GM12865 (cell line): ENCODE data around the gene RGS1.

ENCODE experiments used
- DNase-seq: peaks from one replicate; pipeline ENCODE4 v3.0.0; 2010; ENCODE audit warnings: low read depth
- H3K4me3 ChIP-seq: 2 replicates; pipeline ENCODE4 v1.5.1; 2011; ENCODE audit warnings: mild to moderate bottlenecking, low read depth, low read length, control low read depth
- CTCF ChIP-seq: IDR thresholded peaks from 2 replicates; pipeline ENCODE4 v1.5.1; 2011; ENCODE audit warnings: low read length, control low read depth, low read depth, inconsistent platforms; ENCODE audit not compliant: insufficient read depth; ENCODE audit errors: missing control alignments

Gene RGS1

DNA sequence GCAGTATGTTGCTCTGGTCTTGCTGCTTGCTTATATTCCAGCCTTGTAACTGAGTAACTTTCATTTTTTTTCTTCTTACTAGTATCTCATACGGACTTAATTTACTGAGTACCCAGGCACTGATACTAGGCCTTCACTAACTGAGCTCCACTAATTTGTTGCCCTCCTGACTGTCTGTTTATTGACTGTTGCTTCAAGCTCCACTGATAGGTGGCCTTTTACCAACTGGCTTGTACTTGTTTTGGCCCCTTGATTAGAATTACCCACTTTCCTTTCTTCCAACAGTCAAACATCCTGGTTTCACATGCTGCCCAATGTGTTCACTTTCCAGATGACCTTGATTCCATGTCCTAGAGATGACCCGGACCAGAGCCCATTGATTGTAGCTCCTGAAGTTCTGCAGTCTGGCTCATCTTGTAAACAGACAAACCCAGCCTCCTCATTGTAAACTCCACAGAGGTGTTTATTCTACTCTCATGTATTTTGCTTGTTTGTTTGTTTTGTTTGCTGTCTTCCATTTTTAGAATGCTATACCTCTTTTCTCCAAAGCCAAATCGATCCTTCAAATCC lies 27.7 kb downstream of the RGS1 start:
- TF ChIP-seq CTCF, result no peak
- H3K4me3 ChIP-seq, result no peak overlapping the region
- no peak for DNase-seq

DNA sequence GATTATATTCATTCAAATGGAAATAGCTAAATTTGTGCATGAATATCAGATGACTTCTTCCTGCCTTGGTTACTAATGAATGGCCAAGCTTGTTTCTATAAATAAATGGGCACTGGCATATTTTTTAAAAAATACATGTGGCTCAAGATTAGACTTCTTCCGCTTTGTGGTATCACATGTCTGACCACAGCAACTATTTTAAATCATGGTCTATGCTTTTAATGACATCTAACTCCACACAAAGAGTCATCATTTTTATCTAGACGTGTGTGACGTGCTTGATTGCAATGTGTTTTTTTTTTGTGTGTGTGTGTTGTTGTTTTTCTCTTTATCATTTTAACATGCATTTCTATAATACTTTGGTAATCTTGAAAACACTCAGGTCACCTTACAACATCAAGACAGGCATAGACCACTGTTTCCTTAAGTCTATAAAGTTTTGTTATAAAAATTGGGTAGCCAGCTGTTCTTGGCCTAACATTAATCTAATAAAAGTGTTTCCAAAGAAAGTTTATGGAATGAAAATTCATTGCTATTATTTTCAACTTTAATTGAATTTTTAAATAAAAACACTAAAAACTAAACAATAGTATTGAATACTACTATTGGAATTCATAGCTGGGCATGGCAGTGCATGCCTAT lies 29.5 kb downstream of the RGS1 start:
- no peak for TF ChIP-seq CTCF
- DNase-seq, result peak; percentile 42
- no peak overlapping the region for H3K4me3 ChIP-seq

DNA sequence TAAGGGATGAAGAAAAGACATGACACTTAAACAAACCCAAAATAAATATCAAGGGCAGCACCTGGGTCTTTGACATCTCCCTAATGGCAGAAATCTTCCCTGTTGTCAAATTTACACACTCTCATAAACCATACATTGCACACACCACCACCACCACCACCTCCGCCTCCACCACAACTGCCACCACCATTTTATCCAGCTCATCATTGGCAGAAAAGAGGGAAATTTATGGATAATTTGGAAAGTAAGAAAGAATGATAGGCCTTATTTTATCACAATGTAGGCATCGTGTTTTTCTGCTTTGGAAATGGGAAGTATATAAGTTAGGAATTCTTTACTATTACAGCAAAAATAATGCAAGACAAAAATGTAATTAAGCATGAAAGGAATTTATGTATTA lies 33.1 kb downstream of the RGS1 start:
- DNase-seq, result no peak
- TF ChIP-seq CTCF, result no peak
- no peak overlapping the region for H3K4me3 ChIP-seq

- peak; percentile 95 for DNase-seq
- no peak for TF ChIP-seq CTCF
- H3K4me3 ChIP-seq, result peak overlapping the region; percentile 27
Measured at GRCh38 chr1:192609110-192610079, 33.8 kb downstream of the RGS1 start.

DNA sequence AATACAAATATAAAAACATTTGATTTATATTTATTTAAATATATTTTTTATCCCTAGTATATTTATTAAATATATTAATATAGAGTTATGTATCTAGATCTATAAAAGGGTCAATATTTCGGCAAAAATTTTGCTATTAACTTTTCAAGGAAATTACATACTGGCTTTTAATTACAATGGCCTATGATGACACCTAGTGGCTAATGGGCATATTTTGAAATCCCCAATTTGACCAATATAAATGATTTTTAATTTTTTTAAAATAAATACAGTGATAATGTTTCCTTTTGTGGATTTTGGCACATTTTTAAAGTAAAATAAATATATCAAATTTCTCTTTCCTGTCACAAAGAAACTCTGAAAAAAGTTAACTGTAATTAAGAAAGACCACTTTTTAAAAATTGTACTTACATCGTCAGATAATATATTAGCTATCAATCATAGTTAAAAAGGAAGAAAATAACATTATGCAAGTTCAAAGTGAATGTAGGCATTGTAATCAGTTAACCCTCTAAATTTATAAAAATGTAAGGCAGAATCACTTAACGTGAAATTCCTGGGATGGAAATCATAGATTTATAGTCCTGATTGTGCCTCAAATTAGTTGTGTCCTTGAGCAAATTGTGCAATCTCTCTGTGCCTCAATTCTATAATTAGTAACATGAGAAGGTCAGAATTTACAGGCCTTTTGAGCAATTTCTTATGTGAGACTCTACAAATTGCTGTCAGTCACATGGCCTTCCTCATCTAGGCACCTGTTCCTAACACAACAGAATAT lies 34.7 kb downstream of the RGS1 start:
- DNase-seq, result peak; percentile 51
- peak; percentile 31 for TF ChIP-seq CTCF
- H3K4me3 ChIP-seq, result no peak overlapping the region

DNA sequence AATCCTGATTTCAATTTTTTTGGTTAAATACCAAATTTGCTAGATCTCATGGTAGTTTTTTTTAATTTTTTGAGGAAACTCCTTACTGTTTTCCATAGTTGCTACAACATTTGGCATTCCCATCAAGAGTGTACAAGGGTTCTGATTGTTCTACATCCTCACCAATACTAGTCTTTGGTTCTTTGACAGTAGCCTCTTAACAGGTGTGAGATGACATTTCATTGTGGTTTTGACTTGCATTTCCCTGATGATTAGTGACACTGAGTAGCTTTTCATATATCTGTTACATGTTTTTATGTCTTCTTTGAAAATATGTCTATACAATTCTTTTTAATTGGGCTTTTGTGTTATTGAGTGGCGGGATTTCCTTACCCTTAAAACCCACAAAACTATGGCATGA lies 39.5 kb downstream of the RGS1 start:
- TF ChIP-seq CTCF, result no peak
- DNase-seq, result no peak
- no peak overlapping the region for H3K4me3 ChIP-seq
